Left renal pelvis (tissue), 4 donors: Measurements from ENCODE around the gene CHID1. TPM values are rescaled to one million over a fixed set of nuclear protein-coding genes. Genes with fewer than 3 reads are reported as not detected.
A peak's percentile ranks its signal among the peaks of the same experiment; 100 is the strongest.

Experiments used
- DNase-seq, 4 donors: peaks; one replicate each; pipeline ENCODE4 v3.0.0-alpha.2; 2013; ENCODE audit warnings: low read depth in 4 of 4, low spot score in 3 of 4
- polyA plus RNA-seq, 4 donors: library from polyadenylated mRNA; unstranded; fragments of 120-200 nt; gene quantifications; one replicate each; pipeline ENCODE4 v1.2.1, GENCODE V29; 2013; ENCODE audit not compliant: insufficient read length in 4 of 4

Gene CHID1
- polyA plus RNA-seq, 4 donors: 100 to 123 (median 106) TPM

- no peak for DNase-seq
These were observed 22.7 kb upstream of the CHID1 start for GRCh38 chr11:933142-933851.

GRCh38 chr11:932435-932834 is 21.8 kb upstream of the CHID1 start:
- no peak for DNase-seq

GRCh38 chr11:931385-931784 is 20.8 kb upstream of the CHID1 start:
- DNase-seq: no peak

GRCh38 chr11:929405-929804 is 18.8 kb upstream of the CHID1 start:
- no peak for DNase-seq

GRCh38 chr11:928786-929185 is 18.2 kb upstream of the CHID1 start:
- no peak for DNase-seq

GRCh38 chr11:927871-928270 is 17.3 kb upstream of the CHID1 start:
- DNase-seq: no peak

- DNase-seq: peak in 1 of 4 donors; percentile 40
These were observed 15.8 kb upstream of the CHID1 start for GRCh38 chr11:926341-926916.

- peak in 3 of 4 donors; percentile 78 to 86 (median 85) for DNase-seq
These were observed 15.1 kb upstream of the CHID1 start, which contains the start of gene AP2A2 for GRCh38 chr11:925496-926301. AP2A2 (plus strand) TSS chr11:925870; CDS start chr11:926022, 152 bp downstream.

GRCh38 chr11:925158-925495 is 14.5 kb upstream of the CHID1 start:
- DNase-seq: no peak

GRCh38 chr11:924406-925157 is 14.0 kb upstream of the CHID1 start:
- DNase-seq: no peak

GRCh38 chr11:923691-924405 is 13.2 kb upstream of the CHID1 start:
- no peak for DNase-seq

- no peak for DNase-seq
These were observed 11.5 kb upstream of the CHID1 start for GRCh38 chr11:921921-922678.

- no peak for DNase-seq
These were observed 6.8 kb upstream of the CHID1 start for GRCh38 chr11:917426-917825.

GRCh38 chr11:914747-915501 is 4.3 kb upstream of the CHID1 start:
- no peak for DNase-seq

GRCh38 chr11:914204-914603 is 3.6 kb upstream of the CHID1 start:
- no peak for DNase-seq

- DNase-seq: no peak
These were observed 2.4 kb upstream of the CHID1 start for GRCh38 chr11:913043-913442.

GRCh38 chr11:912266-912665 is 1.7 kb upstream of the CHID1 start:
- no peak for DNase-seq

GRCh38 chr11:911890-912219 is 1.2 kb upstream of the CHID1 start:
- no peak for DNase-seq
